IPS DF 6.9 (cell line): ENCODE data around the gene UBQLN1.

Experiments used
- DNase-seq: peaks from one replicate; pipeline ENCODE4 v3.0.0-alpha.2; 2013; ENCODE audit warnings: low read depth, low spot score
- H3K27ac ChIP-seq: one replicate; pipeline ENCODE4 v1.5.1; 2013; ENCODE audit warnings: low read length, control low read depth
- H3K27me3 ChIP-seq: 2 replicates; pipeline ENCODE4 v1.6.1; 2013; ENCODE audit warnings: mild to moderate bottlenecking, low read length; ENCODE audit not compliant: control insufficient read depth, insufficient read depth
- H3K36me3 ChIP-seq: 2 replicates; pipeline ENCODE4 v1.6.1; 2013; ENCODE audit warnings: low read length; ENCODE audit not compliant: control insufficient read depth, insufficient read depth
- H3K4me1 ChIP-seq: 2 replicates; pipeline ENCODE4 v1.6.1; 2013; ENCODE audit warnings: low read length; ENCODE audit not compliant: control insufficient read depth, insufficient read depth
- H3K4me3 ChIP-seq: 2 replicates; pipeline ENCODE4 v1.5.1; 2013; ENCODE audit warnings: mild to moderate bottlenecking, low read length
- H3K9me3 ChIP-seq: 2 replicates; pipeline ENCODE4 v1.6.1; 2013; ENCODE audit warnings: low read length, inconsistent platforms; ENCODE audit not compliant: control insufficient read depth, insufficient read depth
- WGBS: extraction: QIAGEN DNeasy Blood & Tissue Kit; methylation state at CpG from one replicate; pipeline ENCODE4 v1.1.7; 2013; ENCODE audit warnings: mixed read lengths, missing lambda C conversion rate; ENCODE audit not compliant: insufficient read length, insufficient coverage; 5-methylcytosine and 5-hydroxymethylcytosine counted together

The UBQLN1 gene

GRCh38 chr9:83691492-83691891 lies 16.3 kb downstream of the UBQLN1 start:
- DNase-seq, result no peak
- Histone ChIP-seq H3K4me3 (no peak overlapping the region), H3K27me3 (no peaks in the 10 kb centered on the region), H3K9me3 (no peaks in the 10 kb centered on the region), H3K27ac (no peak overlapping the region), H3K36me3 (no peaks in the 10 kb centered on the region), H3K4me1 (no peaks in the 10 kb centered on the region; the same call in 1 of the 2 replicates)
- no CpG with 5 or more reads among the region's 3 CpGs for WGBS

GRCh38 chr9:83688921-83689320 lies 18.8 kb downstream of the UBQLN1 start:
- no peaks in the 10 kb centered on the region for H3K27me3 ChIP-seq
- no peaks in the 10 kb centered on the region for H3K36me3 ChIP-seq
- no peaks in the 10 kb centered on the region for H3K9me3 ChIP-seq
- 100% methylated on average over 1 of the region's 3 CpGs for WGBS
- DNase-seq, result no peak
- no peak overlapping the region for H3K4me3 ChIP-seq
- H3K4me1 ChIP-seq, result no peaks in the 10 kb centered on the region; the same call in 1 of the 2 replicates
- no peak overlapping the region for H3K27ac ChIP-seq

GRCh38 chr9:83681490-83681889 lies 26.3 kb downstream of the UBQLN1 start:
- H3K4me1 ChIP-seq, result peaks cover 3% of the 10 kb centered on the region; the same call in 1 of the 2 replicates
- WGBS, result no CpG with 5 or more reads among the region's 2 CpGs

GRCh38 chr9:83680233-83680632 lies 27.5 kb downstream of the UBQLN1 start:
- WGBS, result no CpG with 5 or more reads among the region's 1 CpG
- no peaks in the 10 kb centered on the region for H3K27me3 ChIP-seq
- H3K27ac ChIP-seq, result no peak overlapping the region
- peaks cover 9% of the 10 kb centered on the region; the same call in 1 of the 2 replicates for H3K36me3 ChIP-seq
- no peak for DNase-seq
- peaks cover 3% of the 10 kb centered on the region; the same call in 1 of the 2 replicates for H3K4me1 ChIP-seq
- H3K9me3 ChIP-seq, result no peaks in the 10 kb centered on the region
- H3K4me3 ChIP-seq, result no peak overlapping the region

More at GRCh38 chr9:83681490-83681889, 26.3 kb downstream of the UBQLN1 start:
- no peaks in the 10 kb centered on the region for H3K27me3 ChIP-seq
- H3K4me3 ChIP-seq, result no peak overlapping the region
- no peak overlapping the region for H3K27ac ChIP-seq
- no peaks in the 10 kb centered on the region for H3K9me3 ChIP-seq
- peaks cover 9% of the 10 kb centered on the region; the same call in 1 of the 2 replicates for H3K36me3 ChIP-seq
- DNase-seq, result no peak

- DNase-seq, result no peak
- WGBS, result no CpG with 5 or more reads among the region's 3 CpGs
- Histone ChIP-seq H3K36me3 (peaks cover 12% of the 10 kb centered on the region; the same call in 1 of the 2 replicates), H3K27ac (no peak overlapping the region), H3K27me3 (no peaks in the 10 kb centered on the region), H3K9me3 (no peaks in the 10 kb centered on the region), H3K4me3 (no peak overlapping the region), H3K4me1 (peaks cover 3% of the 10 kb centered on the region; the same call in 1 of the 2 replicates)
Measured at GRCh38 chr9:83677596-83677995, 30.2 kb downstream of the UBQLN1 start.

GRCh38 chr9:83675466-83675865 lies 32.3 kb downstream of the UBQLN1 start:
- no CpG with 5 or more reads among the region's 1 CpG for WGBS
- peaks cover 10% of the 10 kb centered on the region; the same call in 1 of the 2 replicates for H3K36me3 ChIP-seq
- no peak for DNase-seq
- H3K27me3 ChIP-seq, result no peaks in the 10 kb centered on the region
- H3K4me1 ChIP-seq, result no peaks in the 10 kb centered on the region
- no peaks in the 10 kb centered on the region for H3K9me3 ChIP-seq
- H3K27ac ChIP-seq, result no peak overlapping the region
- H3K4me3 ChIP-seq, result no peak overlapping the region

- no peaks in the 10 kb centered on the region for H3K4me1 ChIP-seq
- DNase-seq, result no peak
- H3K9me3 ChIP-seq, result no peaks in the 10 kb centered on the region
- H3K4me3 ChIP-seq, result no peak overlapping the region
- no peak overlapping the region for H3K27ac ChIP-seq
- no CpG with 5 or more reads among the region's 1 CpG for WGBS
- H3K36me3 ChIP-seq, result peaks cover 3% of the 10 kb centered on the region; the same call in 1 of the 2 replicates
- no peaks in the 10 kb centered on the region for H3K27me3 ChIP-seq
Measured at GRCh38 chr9:83671451-83671850, 36.3 kb downstream of the UBQLN1 start.

GRCh38 chr9:83670381-83670780 lies 37.4 kb downstream of the UBQLN1 start:
- H3K27ac ChIP-seq, result no peak overlapping the region
- WGBS, result no CpG with 5 or more reads among the region's 5 CpGs

GRCh38 chr9:83669067-83669466 lies 38.7 kb downstream of the UBQLN1 start:
- DNase-seq, result no peak
- no peaks in the 10 kb centered on the region for H3K4me1 ChIP-seq
- no peaks in the 10 kb centered on the region for H3K9me3 ChIP-seq
- H3K27ac ChIP-seq, result no peak overlapping the region
- peaks cover 3% of the 10 kb centered on the region; the same call in 1 of the 2 replicates for H3K36me3 ChIP-seq
- no CpG with 5 or more reads among the region's 1 CpG for WGBS
- H3K27me3 ChIP-seq, result no peaks in the 10 kb centered on the region
- H3K4me3 ChIP-seq, result no peak overlapping the region

More at GRCh38 chr9:83670381-83670780, 37.4 kb downstream of the UBQLN1 start:
- Histone ChIP-seq H3K4me1 (no peaks in the 10 kb centered on the region), H3K27me3 (no peaks in the 10 kb centered on the region), H3K36me3 (peaks cover 3% of the 10 kb centered on the region; the same call in 1 of the 2 replicates), H3K9me3 (no peaks in the 10 kb centered on the region), H3K4me3 (no peak overlapping the region)
- no peak for DNase-seq

- 100% methylated on average over 2 of the region's 5 CpGs for WGBS
- no peaks in the 10 kb centered on the region for H3K9me3 ChIP-seq
- H3K27ac ChIP-seq, result no peak overlapping the region
- no peaks in the 10 kb centered on the region for H3K27me3 ChIP-seq
- H3K36me3 ChIP-seq, result peaks cover 3% of the 10 kb centered on the region; the same call in 1 of the 2 replicates
- no peak for DNase-seq
- no peaks in the 10 kb centered on the region for H3K4me1 ChIP-seq
- H3K4me3 ChIP-seq, result no peak overlapping the region
Measured at GRCh38 chr9:83665580-83666200, 42.1 kb downstream of the UBQLN1 start.

GRCh38 chr9:83662933-83663332 lies 44.8 kb downstream of the UBQLN1 start:
- Histone ChIP-seq H3K36me3 (peaks cover 3% of the 10 kb centered on the region; the same call in 1 of the 2 replicates), H3K4me1 (no peaks in the 10 kb centered on the region)

More at GRCh38 chr9:83662933-83663332, 44.8 kb downstream of the UBQLN1 start:
- Histone ChIP-seq H3K27ac (no peak overlapping the region), H3K27me3 (no peaks in the 10 kb centered on the region), H3K4me3 (no peak overlapping the region), H3K9me3 (no peaks in the 10 kb centered on the region)
- WGBS, result no CpG with 5 or more reads among the region's 3 CpGs
- DNase-seq, result no peak
